ENCODE data around the gene CD84. TPM values are rescaled to one million over a fixed set of nuclear protein-coding genes. Genes with fewer than 3 reads are reported as not detected.

Gene CD84
- total RNA-seq, 4 donors from 2014 or later, result 2.7 to 24.8 (median 5.2) TPM

- H3K9me3 ChIP-seq, result no peaks in the 10 kb centered on the region
- H3K36me3 ChIP-seq, result no peaks in the 10 kb centered on the region
- peaks cover 0 to 10% (median 5%) of the 10 kb centered on the region in 4 donors for H3K4me1 ChIP-seq
- no peaks in the 10 kb centered on the region for H3K27me3 ChIP-seq
- no peak overlapping the region for H3K4me3 ChIP-seq
- H3K27ac ChIP-seq, result no peak overlapping the region
- TF ChIP-seq POLR2A (IDR thresholded peaks at IDR 0.05), result no peak
- peak in 2 of 6 experiments; percentile 15 to 16 for TF ChIP-seq CTCF (IDR thresholded peaks at IDR 0.05)
- peak in 2 of 3 donors; percentile 48 to 63 for DNase-seq
These were observed 28.7 kb downstream of the CD84 start for GRCh38 chr1:160550572-160551034.

GRCh38 chr1:160549665-160550006 is 29.7 kb downstream of the CD84 start:
- DNase-seq, result no peak
- H3K9me3 ChIP-seq, result no peaks in the 10 kb centered on the region
- H3K27me3 ChIP-seq, result no peaks in the 10 kb centered on the region
- H3K4me1 ChIP-seq, result peaks cover 0 to 10% (median 5%) of the 10 kb centered on the region in 4 donors
- no peaks in the 10 kb centered on the region for H3K36me3 ChIP-seq
- no peak for TF ChIP-seq CTCF (IDR thresholded peaks at IDR 0.05)
- no peak for TF ChIP-seq POLR2A (IDR thresholded peaks at IDR 0.05)
- H3K27ac ChIP-seq, result peak overlapping the region in 1 of 4 donors; percentile 61
- H3K4me3 ChIP-seq, result no peak overlapping the region

DNA sequence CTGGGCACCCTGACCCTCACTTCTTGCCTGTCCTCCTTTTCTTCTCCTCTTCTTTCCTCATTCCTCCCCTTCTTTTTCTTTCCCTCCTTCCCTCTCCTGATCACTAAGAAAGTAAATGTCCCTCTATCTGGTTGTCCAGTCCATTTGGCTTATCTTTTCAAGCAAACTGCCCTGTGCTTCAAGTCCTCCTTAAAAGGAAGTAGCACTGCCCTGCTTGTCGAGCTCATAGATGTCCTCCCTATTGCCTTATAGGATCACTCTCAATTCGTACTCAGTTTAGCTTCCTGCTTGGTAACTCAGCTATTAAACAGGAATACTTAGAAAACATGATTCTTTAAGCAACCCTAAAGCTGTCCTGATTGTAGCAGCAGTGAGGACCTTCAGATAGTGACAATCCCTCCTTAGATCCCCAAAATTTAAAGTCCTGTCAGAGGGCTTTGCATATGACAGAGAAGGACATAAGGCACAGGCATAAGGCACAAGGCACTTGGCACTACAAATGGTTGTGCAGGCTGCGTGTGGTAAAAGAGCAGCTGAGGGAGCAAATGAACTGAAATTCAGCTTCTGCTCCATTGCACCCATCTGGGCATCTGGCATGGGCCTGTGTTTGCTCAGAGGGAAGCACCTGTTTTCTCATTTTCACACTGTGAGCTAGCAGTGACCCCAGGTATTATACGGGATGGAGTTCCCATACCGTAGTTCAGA is 30.2 kb downstream of the CD84 start:
- Histone ChIP-seq H3K9me3 (no peaks in the 10 kb centered on the region), H3K27me3 (no peaks in the 10 kb centered on the region), H3K4me3 (no peak overlapping the region), H3K27ac (peak overlapping the region in 2 of 4 donors; percentile 13 to 61), H3K4me1 (peaks cover 0 to 10% (median 5%) of the 10 kb centered on the region in 4 donors), H3K36me3 (no peaks in the 10 kb centered on the region)
- TF ChIP-seq POLR2A (IDR thresholded peaks at IDR 0.05) (no peak), CTCF (IDR thresholded peaks at IDR 0.05) (no peak)
- DNase-seq, result peak in 2 of 3 donors; percentile 56 to 76

- Histone ChIP-seq H3K4me3 (no peak overlapping the region), H3K36me3 (no peaks in the 10 kb centered on the region), H3K9me3 (no peaks in the 10 kb centered on the region), H3K4me1 (peaks cover 0 to 10% (median 5%) of the 10 kb centered on the region in 4 donors), H3K27ac (peak overlapping the region in 1 of 4 donors; percentile 1), H3K27me3 (no peaks in the 10 kb centered on the region)
- no peak for DNase-seq
- TF ChIP-seq POLR2A (IDR thresholded peaks at IDR 0.05), result no peak
These were observed 31.1 kb downstream of the CD84 start for GRCh38 chr1:160548183-160548582.

- Histone ChIP-seq H3K27ac (no peak overlapping the region), H3K36me3 (no peaks in the 10 kb centered on the region), H3K9me3 (no peaks in the 10 kb centered on the region), H3K4me1 (peaks cover 0 to 10% (median 9%) of the 10 kb centered on the region in 4 donors), H3K4me3 (no peak overlapping the region), H3K27me3 (no peaks in the 10 kb centered on the region)
- TF ChIP-seq CTCF (IDR thresholded peaks at IDR 0.05), result no peak
- TF ChIP-seq POLR2A (IDR thresholded peaks at IDR 0.05), result no peak
- no peak for DNase-seq
These were observed 31.9 kb downstream of the CD84 start for GRCh38 chr1:160547422-160547821.

GRCh38 chr1:160546942-160547341 is 32.4 kb downstream of the CD84 start:
- TF ChIP-seq CTCF (IDR thresholded peaks at IDR 0.05), result no peak
- no peak for TF ChIP-seq POLR2A (IDR thresholded peaks at IDR 0.05)
- Histone ChIP-seq H3K36me3 (no peaks in the 10 kb centered on the region), H3K9me3 (no peaks in the 10 kb centered on the region), H3K4me1 (peaks cover 4 to 13% (median 9%) of the 10 kb centered on the region in 4 donors), H3K27ac (no peak overlapping the region), H3K4me3 (no peak overlapping the region), H3K27me3 (no peaks in the 10 kb centered on the region)
- no peak for DNase-seq

Measured in Peyer's patch (tissue), 4 donors.